ENCODE data around the gene TP73.

The TP73 gene

GRCh38 chr1:3734602-3735001 is 82.3 kb downstream of the TP73 start:
- no peak overlapping the region for H3K27ac ChIP-seq (ENCODE audit: low read depth, low read length)

GRCh38 chr1:3735027-3735681 is 82.8 kb downstream of the TP73 start:
- H3K36me3 ChIP-seq (ENCODE audit: control insufficient read depth, insufficient read depth, low read length): peaks cover 47% of the 10 kb centered on the region
- no peaks in the 10 kb centered on the region for H3K9me3 ChIP-seq (ENCODE audit: control insufficient read depth, insufficient read depth, low read depth, low read length)
- peaks cover 13% of the 10 kb centered on the region; the same call in 1 of the 2 replicates for H3K4me1 ChIP-seq (ENCODE audit: control insufficient read depth, insufficient read depth, low read length)
- no peak overlapping the region for H3K9ac ChIP-seq (ENCODE audit: low read length)
- H3K27me3 ChIP-seq (ENCODE audit: control insufficient read depth, insufficient read depth, low read length): no peaks in the 10 kb centered on the region
- H3K4me3 ChIP-seq (ENCODE audit: low read depth, low read length): no peak overlapping the region
- no peak overlapping the region for H3K27ac ChIP-seq (ENCODE audit: low read depth, low read length)

More at GRCh38 chr1:3734602-3735001, 82.3 kb downstream of the TP73 start:
- H3K36me3 ChIP-seq (ENCODE audit: control insufficient read depth, insufficient read depth, low read length): peaks cover 41% of the 10 kb centered on the region
- no peak overlapping the region for H3K4me3 ChIP-seq (ENCODE audit: low read depth, low read length)
- H3K9me3 ChIP-seq (ENCODE audit: control insufficient read depth, insufficient read depth, low read depth, low read length): no peaks in the 10 kb centered on the region
- H3K27me3 ChIP-seq (ENCODE audit: control insufficient read depth, insufficient read depth, low read length): no peaks in the 10 kb centered on the region
- H3K9ac ChIP-seq (ENCODE audit: low read length): no peak overlapping the region
- peaks cover 13% of the 10 kb centered on the region; the same call in 1 of the 2 replicates for H3K4me1 ChIP-seq (ENCODE audit: control insufficient read depth, insufficient read depth, low read length)

- no peak overlapping the region for H3K27ac ChIP-seq (ENCODE audit: low read depth, low read length)
- H3K9ac ChIP-seq (ENCODE audit: low read length): no peak overlapping the region
- no peaks in the 10 kb centered on the region for H3K27me3 ChIP-seq (ENCODE audit: control insufficient read depth, insufficient read depth, low read length)
- peaks cover 13% of the 10 kb centered on the region; the same call in 1 of the 2 replicates for H3K4me1 ChIP-seq (ENCODE audit: control insufficient read depth, insufficient read depth, low read length)
- H3K4me3 ChIP-seq (ENCODE audit: low read depth, low read length): no peak overlapping the region
- H3K9me3 ChIP-seq (ENCODE audit: control insufficient read depth, insufficient read depth, low read depth, low read length): no peaks in the 10 kb centered on the region
- H3K36me3 ChIP-seq (ENCODE audit: control insufficient read depth, insufficient read depth, low read length): peaks cover 51% of the 10 kb centered on the region
These were observed 83.4 kb downstream of the TP73 start for GRCh38 chr1:3735688-3736087.

GRCh38 chr1:3736131-3736561 is 83.8 kb downstream of the TP73 start:
- no peak overlapping the region for H3K4me3 ChIP-seq (ENCODE audit: low read depth, low read length)
- H3K9me3 ChIP-seq (ENCODE audit: control insufficient read depth, insufficient read depth, low read depth, low read length): no peaks in the 10 kb centered on the region
- H3K36me3 ChIP-seq (ENCODE audit: control insufficient read depth, insufficient read depth, low read length): peaks cover 56% of the 10 kb centered on the region
- no peaks in the 10 kb centered on the region for H3K27me3 ChIP-seq (ENCODE audit: control insufficient read depth, insufficient read depth, low read length)
- no peak overlapping the region for H3K9ac ChIP-seq (ENCODE audit: low read length)
- H3K4me1 ChIP-seq (ENCODE audit: control insufficient read depth, insufficient read depth, low read length): peaks cover 13% of the 10 kb centered on the region; the same call in 1 of the 2 replicates
- H3K27ac ChIP-seq (ENCODE audit: low read depth, low read length): no peak overlapping the region

DNA sequence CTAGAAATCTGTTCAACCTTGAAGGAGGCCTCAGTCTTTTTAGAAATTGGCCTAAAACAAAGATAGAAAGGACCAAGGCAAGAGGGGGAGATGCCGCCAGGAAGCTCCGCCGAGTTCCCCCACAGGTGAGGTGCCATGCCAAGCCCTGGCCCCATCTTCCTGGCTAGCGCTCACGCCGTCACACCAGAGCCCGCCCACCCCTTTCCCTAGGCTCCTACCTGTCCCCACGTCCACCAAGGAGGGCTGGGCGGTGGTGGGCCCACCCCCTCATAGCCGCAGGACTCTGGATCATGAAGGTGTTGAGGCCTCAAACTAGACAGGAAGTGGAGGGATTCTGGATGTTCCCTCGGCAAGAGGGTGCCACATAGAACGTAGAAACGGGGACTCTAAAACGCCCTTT is 84.4 kb downstream of the TP73 start:
- H3K27ac ChIP-seq (ENCODE audit: low read depth, low read length): no peak overlapping the region
- no peak overlapping the region for H3K9ac ChIP-seq (ENCODE audit: low read length)
- H3K4me3 ChIP-seq (ENCODE audit: low read depth, low read length): no peak overlapping the region
- no peaks in the 10 kb centered on the region for H3K9me3 ChIP-seq (ENCODE audit: control insufficient read depth, insufficient read depth, low read depth, low read length)
- no peaks in the 10 kb centered on the region for H3K27me3 ChIP-seq (ENCODE audit: control insufficient read depth, insufficient read depth, low read length)
- peaks cover 61% of the 10 kb centered on the region for H3K36me3 ChIP-seq (ENCODE audit: control insufficient read depth, insufficient read depth, low read length)
- peaks cover 13% of the 10 kb centered on the region; the same call in 1 of the 2 replicates for H3K4me1 ChIP-seq (ENCODE audit: control insufficient read depth, insufficient read depth, low read length)

DNA sequence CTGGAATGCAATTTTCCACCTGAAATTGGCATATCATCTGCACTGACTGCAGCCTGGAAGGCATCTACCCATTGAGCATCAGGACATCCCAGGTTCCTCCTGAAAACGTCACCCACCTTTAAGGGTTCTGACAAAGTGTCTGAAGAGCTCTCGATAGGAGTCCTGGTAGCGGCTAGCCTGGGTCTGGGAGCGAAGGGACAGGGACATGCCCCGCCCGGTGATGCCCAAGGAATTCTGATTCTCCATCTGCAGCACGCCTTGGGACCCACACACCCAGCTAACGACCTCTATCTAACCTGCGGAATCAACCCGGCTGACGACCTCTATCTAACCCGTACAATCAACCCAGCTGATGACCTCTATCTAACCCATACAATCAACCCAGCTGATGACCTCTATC is 86.6 kb downstream of the TP73 start:
- H3K27ac ChIP-seq (ENCODE audit: low read depth, low read length): no peak overlapping the region
- H3K9me3 ChIP-seq (ENCODE audit: control insufficient read depth, insufficient read depth, low read depth, low read length): no peaks in the 10 kb centered on the region
- peaks cover 3% of the 10 kb centered on the region; the same call in 1 of the 2 replicates for H3K4me1 ChIP-seq (ENCODE audit: control insufficient read depth, insufficient read depth, low read length)
- no peak overlapping the region for H3K9ac ChIP-seq (ENCODE audit: low read length)
- H3K27me3 ChIP-seq (ENCODE audit: control insufficient read depth, insufficient read depth, low read length): no peaks in the 10 kb centered on the region
- H3K36me3 ChIP-seq (ENCODE audit: control insufficient read depth, insufficient read depth, low read length): peaks cover 77% of the 10 kb centered on the region
- H3K4me3 ChIP-seq (ENCODE audit: low read depth, low read length): no peak overlapping the region

- Histone ChIP-seq H3K36me3 (ENCODE audit: control insufficient read depth, insufficient read depth, low read length) (peaks cover 77% of the 10 kb centered on the region), H3K4me3 (ENCODE audit: low read depth, low read length) (no peak overlapping the region), H3K4me1 (ENCODE audit: control insufficient read depth, insufficient read depth, low read length) (peaks cover 6% of the 10 kb centered on the region; the same call in 1 of the 2 replicates), H3K27me3 (ENCODE audit: control insufficient read depth, insufficient read depth, low read length) (no peaks in the 10 kb centered on the region), H3K9ac (ENCODE audit: low read length) (no peak overlapping the region), H3K27ac (ENCODE audit: low read depth, low read length) (no peak overlapping the region), H3K9me3 (ENCODE audit: control insufficient read depth, insufficient read depth, low read depth, low read length) (no peaks in the 10 kb centered on the region)
These were observed 87.7 kb downstream of the TP73 start for GRCh38 chr1:3740042-3740441.

DNA sequence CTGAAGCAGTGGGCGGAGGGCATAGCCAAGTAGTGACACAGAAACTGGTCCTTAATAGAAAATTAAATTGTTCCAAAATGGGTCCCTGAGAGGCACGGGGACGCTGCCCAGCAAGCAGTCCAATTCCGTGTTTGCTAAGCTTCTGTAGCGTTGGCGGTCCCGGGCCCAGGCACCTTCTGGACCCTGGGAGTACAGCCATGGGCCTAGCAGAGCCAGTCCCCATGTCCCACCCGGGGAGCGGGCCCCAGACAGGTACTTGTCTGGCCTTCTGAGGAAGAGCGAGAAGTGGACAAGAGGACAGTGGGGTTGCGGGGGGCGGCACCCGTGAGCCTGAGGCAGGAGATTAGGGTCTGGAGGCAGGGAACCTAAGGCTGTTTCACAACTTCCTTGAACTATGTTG is 88.4 kb downstream of the TP73 start:
- Histone ChIP-seq H3K4me1 (ENCODE audit: control insufficient read depth, insufficient read depth, low read length) (peaks cover 13% of the 10 kb centered on the region), H3K27me3 (ENCODE audit: control insufficient read depth, insufficient read depth, low read length) (no peaks in the 10 kb centered on the region), H3K27ac (ENCODE audit: low read depth, low read length) (no peak overlapping the region), H3K36me3 (ENCODE audit: control insufficient read depth, insufficient read depth, low read length) (peaks cover 77% of the 10 kb centered on the region), H3K9ac (ENCODE audit: low read length) (no peak overlapping the region), H3K4me3 (ENCODE audit: low read depth, low read length) (no peak overlapping the region), H3K9me3 (ENCODE audit: control insufficient read depth, insufficient read depth, low read depth, low read length) (no peaks in the 10 kb centered on the region)

GRCh38 chr1:3741566-3742438 is 89.5 kb downstream of the TP73 start:
- peaks cover 67% of the 10 kb centered on the region for H3K36me3 ChIP-seq (ENCODE audit: control insufficient read depth, insufficient read depth, low read length)
- no peaks in the 10 kb centered on the region for H3K9me3 ChIP-seq (ENCODE audit: control insufficient read depth, insufficient read depth, low read depth, low read length)
- H3K27ac ChIP-seq (ENCODE audit: low read depth, low read length): no peak overlapping the region
- H3K4me1 ChIP-seq (ENCODE audit: control insufficient read depth, insufficient read depth, low read length): peaks cover 19% of the 10 kb centered on the region
- H3K4me3 ChIP-seq (ENCODE audit: low read depth, low read length): no peak overlapping the region
- H3K9ac ChIP-seq (ENCODE audit: low read length): no peak overlapping the region
- H3K27me3 ChIP-seq (ENCODE audit: control insufficient read depth, insufficient read depth, low read length): no peaks in the 10 kb centered on the region

DNA sequence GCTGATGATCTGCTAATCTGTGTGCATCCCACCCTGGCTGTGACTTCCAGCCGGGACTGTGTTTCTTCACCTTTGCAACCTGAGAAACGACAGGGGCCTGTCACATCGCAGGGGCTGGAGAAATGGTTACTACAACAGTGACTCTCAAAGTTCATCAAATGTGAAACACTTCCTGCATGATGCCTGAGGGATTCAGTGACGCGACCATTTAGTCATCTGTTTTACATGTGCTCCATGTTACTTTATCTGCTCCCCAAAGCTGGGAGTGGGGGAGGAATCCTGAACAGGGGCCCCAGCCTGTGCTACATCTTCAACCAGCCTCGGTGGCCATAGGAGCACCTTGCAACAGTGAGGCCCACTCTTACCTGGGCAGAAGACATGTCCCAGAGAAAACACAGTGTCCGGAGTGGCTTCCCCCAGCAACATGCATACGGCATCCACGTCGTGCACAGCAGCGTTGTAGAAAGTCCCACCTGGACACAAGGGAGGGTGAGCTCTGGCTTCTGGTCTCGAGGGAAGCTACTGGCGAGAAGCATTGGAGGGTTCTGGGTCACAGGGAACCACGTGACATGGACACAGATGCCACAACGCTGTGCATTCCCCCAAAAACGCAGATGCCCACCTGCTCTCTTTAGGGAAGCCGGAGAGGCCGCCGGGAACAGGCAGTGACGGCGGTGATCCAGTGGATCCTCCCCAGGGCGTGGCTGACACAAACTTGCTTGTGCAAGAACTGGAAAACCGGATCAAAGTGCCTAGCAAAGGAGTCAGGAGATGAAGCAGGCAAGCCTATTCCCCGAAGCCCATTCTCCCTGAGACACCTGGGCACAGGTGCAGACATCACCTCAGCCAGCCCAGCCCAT is 90.4 kb downstream of the TP73 start:
- Histone ChIP-seq H3K9me3 (ENCODE audit: control insufficient read depth, insufficient read depth, low read depth, low read length) (no peaks in the 10 kb centered on the region), H3K27me3 (ENCODE audit: control insufficient read depth, insufficient read depth, low read length) (no peaks in the 10 kb centered on the region), H3K4me3 (ENCODE audit: low read depth, low read length) (no peak overlapping the region), H3K36me3 (ENCODE audit: control insufficient read depth, insufficient read depth, low read length) (peaks cover 60% of the 10 kb centered on the region), H3K27ac (ENCODE audit: low read depth, low read length) (no peak overlapping the region), H3K4me1 (ENCODE audit: control insufficient read depth, insufficient read depth, low read length) (peaks cover 19% of the 10 kb centered on the region), H3K9ac (ENCODE audit: low read length) (no peak overlapping the region)
